GM18867 (cell line): ENCODE data around the gene AZIN2.

Experiments
- ATAC-seq: cut with Tn5 transposase; IDR thresholded peaks from one replicate; pipeline ENCODE4 v1.9.1; 2021; ENCODE audit warnings: mild to moderate bottlenecking, moderate library complexity; ENCODE audit not compliant: unreplicated experiment

The AZIN2 gene

GRCh38 chr1:33149453-33150190 lies 68.7 kb downstream of the AZIN2 start:
- no peak for ATAC-seq

GRCh38 chr1:33150522-33150921 lies 69.6 kb downstream of the AZIN2 start:
- ATAC-seq: no peak

- no peak for ATAC-seq
Observed at GRCh38 chr1:33151116-33151515, 70.2 kb downstream of the AZIN2 start.

GRCh38 chr1:33152685-33153432 lies 71.9 kb downstream of the AZIN2 start:
- ATAC-seq: no peak

GRCh38 chr1:33153650-33154049 lies 72.7 kb downstream of the AZIN2 start:
- ATAC-seq: no peak

- no peak for ATAC-seq
Observed at GRCh38 chr1:33155877-33156538, 75.1 kb downstream of the AZIN2 start.

- no peak for ATAC-seq
Observed at GRCh38 chr1:33157131-33157530, 76.2 kb downstream of the AZIN2 start.

GRCh38 chr1:33158366-33158765 lies 77.4 kb downstream of the AZIN2 start:
- ATAC-seq: no peak

- ATAC-seq: no peak
Observed at GRCh38 chr1:33159577-33159976, 78.6 kb downstream of the AZIN2 start.

- no peak for ATAC-seq
Observed at GRCh38 chr1:33161061-33161681, 80.2 kb downstream of the AZIN2 start.

- ATAC-seq: no peak
Observed at GRCh38 chr1:33162141-33162540, 81.2 kb downstream of the AZIN2 start.

- no peak for ATAC-seq
Observed at GRCh38 chr1:33163621-33164519, 82.9 kb downstream of the AZIN2 start.

- ATAC-seq: no peak
Observed at GRCh38 chr1:33165209-33165608, 84.3 kb downstream of the AZIN2 start.

- ATAC-seq: no peak
Observed at GRCh38 chr1:33165809-33166208, 84.9 kb downstream of the AZIN2 start.

GRCh38 chr1:33167650-33168447 lies 86.9 kb downstream of the AZIN2 start:
- no peak for ATAC-seq

- no peak for ATAC-seq
Observed at GRCh38 chr1:33168556-33169289, 87.8 kb downstream of the AZIN2 start.

GRCh38 chr1:33169290-33170055 lies 88.5 kb downstream of the AZIN2 start:
- ATAC-seq: no peak
